H1 (cell line): ENCODE measurements around the gene MRPS27. TPM values are rescaled to one million over a fixed set of nuclear protein-coding genes. Genes with fewer than 3 reads are reported as not detected.

ENCODE experiments used
- CTCF ChIA-PET: fragments of 300-600 bp; sonication (Branson Sonifier 250); formaldehyde crosslinking; loops from one replicate; lab custom pipeline; 2021; ENCODE audit not compliant: partially characterized antibody; lab: Charles Lee
- POLR2A ChIA-PET: fragments of 300-600 bp; sonication (Branson Sonifier 250); formaldehyde crosslinking; loops from one replicate; lab custom pipeline; 2021; ENCODE audit warnings: inconsistent platforms; ENCODE audit not compliant: partially characterized antibody; lab: Charles Lee
- DNase-seq, 2 experiments: peaks; one replicate each; pipeline versions ENCODE4 v3.0.0 to v3.0.0-alpha.2; 2010 to 2022; ENCODE audit warnings: low spot score in 2 of 2, low read depth in 1 of 2, mixed read lengths in 1 of 2
- FAIRE-seq: peaks from 2 replicates; lab custom pipeline; 2011; peaks lifted over from hg19 to GRCh38; lab: Jason Lieb, UNC
- H2AFZ ChIP-seq: 2 replicates; pipeline ENCODE4 v1.8.1; 2012; ENCODE audit warnings: low read length, inconsistent platforms
- H2AK5ac ChIP-seq: 2 replicates; pipeline ENCODE4 v1.6.1; 2013; ENCODE audit warnings: low read depth, low read length
- H2BK120ac ChIP-seq: replicated peaks from 2 replicates; pipeline ENCODE3; 2013; ENCODE audit warnings: low read depth, low read length, inconsistent platforms
- H2BK12ac ChIP-seq: 2 replicates; pipeline ENCODE4 v1.6.1; 2013; ENCODE audit warnings: low read depth, low read length
- H2BK15ac ChIP-seq: 2 replicates; pipeline ENCODE4 v1.6.1; 2013; ENCODE audit warnings: low read length
- H2BK20ac ChIP-seq: 2 replicates; pipeline ENCODE4 v1.6.1; 2013; ENCODE audit warnings: low read length
- H2BK5ac ChIP-seq: 2 replicates; pipeline ENCODE4 v1.6.1; 2013; ENCODE audit warnings: low read depth, low read length
- H3K14ac ChIP-seq: 2 replicates; pipeline ENCODE4 v1.6.1; 2013; ENCODE audit warnings: inconsistent platforms; ENCODE audit not compliant: insufficient read length
- H3K18ac ChIP-seq: 2 replicates; pipeline ENCODE4 v1.6.1; 2013; ENCODE audit warnings: low read length; ENCODE audit errors: extremely low read depth
- H3K23ac ChIP-seq: 2 replicates; pipeline ENCODE4 v1.6.1; 2013; ENCODE audit warnings: inconsistent platforms; ENCODE audit not compliant: insufficient read length
- H3K23me2 ChIP-seq: 2 replicates; pipeline ENCODE4 v1.6.1; 2013; ENCODE audit warnings: low read depth, low read length
- H3K27ac ChIP-seq: 2 replicates; pipeline ENCODE4 v1.6.1; 2011; ENCODE audit warnings: low read depth, low read length, inconsistent platforms
- H3K27me3 ChIP-seq, 4 experiments: replicated peaks in 1 of 4; 1 replicate in 1 of 4; 2 replicates in 3 of 4; pipeline versions ENCODE4 v1.6.1 to v1.8.1; 2011 to 2013; ENCODE audit warnings: low read length in 3 of 4, mild to moderate bottlenecking in 3 of 4, inconsistent platforms in 2 of 4, mixed read lengths in 2 of 4, moderate library complexity in 1 of 4; ENCODE audit not compliant: control insufficient read depth in 3 of 4, insufficient read depth in 3 of 4; ENCODE audit errors: extremely low read depth in 1 of 4
- H3K36me3 ChIP-seq, 4 experiments: 2 replicates each; pipeline versions ENCODE4 v1.6.1 to v1.8.1; 2011 to 2013; ENCODE audit warnings: mild to moderate bottlenecking in 4 of 4, low read length in 3 of 4, moderate library complexity in 2 of 4, control low read depth in 1 of 4, inconsistent platforms in 1 of 4; ENCODE audit not compliant: insufficient read depth in 4 of 4, control insufficient read depth in 2 of 4
- H3K4ac ChIP-seq: replicated peaks from 2 replicates; pipeline ENCODE3; 2013; ENCODE audit warnings: low read length, low read depth, mixed read lengths, inconsistent platforms; ENCODE audit not compliant: insufficient read length
- H3K4me1 ChIP-seq, 4 experiments: replicated peaks in 1 of 4; 1 replicate in 1 of 4; 2 replicates in 3 of 4; pipeline versions ENCODE4 v1.6.1 to v1.8.1; 2011 to 2013; ENCODE audit warnings: low read length in 3 of 4, inconsistent platforms in 2 of 4, mixed read lengths in 1 of 4; ENCODE audit not compliant: insufficient read depth in 4 of 4, control insufficient read depth in 3 of 4
- H3K4me2 ChIP-seq, 2 experiments: 2 replicates each; pipeline versions ENCODE4 v1.6.1 to v1.8.1; 2011 to 2013; ENCODE audit warnings: low read depth in 2 of 2, low read length in 2 of 2, control low read depth in 1 of 2, inconsistent platforms in 1 of 2, mild to moderate bottlenecking in 1 of 2; ENCODE audit not compliant: insufficient read depth in 1 of 2
- H3K4me3 ChIP-seq, 4 experiments: fragments of 200-600, 300-600 bp in 1 of 4; sonication (generic), shearing (Covaris generic), sonication (Bioruptor Twin) in 1 of 4; 2 replicates each; pipeline versions ENCODE4 v1.5.1 to v1.8.1; 2011 to 2016; ENCODE audit warnings: low read length in 4 of 4, low read depth in 3 of 4, control low read depth in 2 of 4, inconsistent platforms in 2 of 4, mild to moderate bottlenecking in 2 of 4, mixed read lengths in 1 of 4, moderate library complexity in 1 of 4; ENCODE audit not compliant: insufficient read depth in 2 of 4; ENCODE audit errors: extremely low read depth in 1 of 4
- H3K56ac ChIP-seq: replicated peaks from 2 replicates; pipeline ENCODE3; 2013; ENCODE audit warnings: low read depth, mild to moderate bottlenecking, mixed read lengths, low read length, inconsistent platforms; ENCODE audit not compliant: insufficient read length
- H3K79me1 ChIP-seq: 2 replicates; pipeline ENCODE4 v1.6.1; 2013; ENCODE audit warnings: low read depth, low read length, control low read depth
- H3K79me2 ChIP-seq, 2 experiments: 2 replicates each; pipeline versions ENCODE4 v1.6.1 to v1.8.1; 2012 to 2013; ENCODE audit warnings: low read length in 2 of 2, mild to moderate bottlenecking in 2 of 2, inconsistent platforms in 1 of 2; ENCODE audit not compliant: insufficient read depth in 2 of 2, control insufficient read depth in 1 of 2
- H3K9ac ChIP-seq, 4 experiments: replicated peaks in 1 of 4; 1 replicate in 1 of 4; 2 replicates in 3 of 4; pipeline versions ENCODE4 v1.6.1 to v1.8.1; 2011 to 2013; ENCODE audit warnings: low read depth in 3 of 4, low read length in 3 of 4, control low read depth in 2 of 4, mild to moderate bottlenecking in 2 of 4, moderate library complexity in 2 of 4, inconsistent platforms in 1 of 4; ENCODE audit errors: extremely low read depth in 1 of 4
- H3K9me3 ChIP-seq, 2 experiments: 2 replicates each; pipeline versions ENCODE4 v1.6.1 to v1.8.1; 2012 to 2013; ENCODE audit warnings: mild to moderate bottlenecking in 2 of 2, moderate library complexity in 2 of 2, control low read depth in 1 of 2, inconsistent platforms in 1 of 2, low read depth in 1 of 2, low read length in 1 of 2, mixed read lengths in 1 of 2; ENCODE audit not compliant: insufficient read depth in 2 of 2
- H4K20me1 ChIP-seq, 2 experiments: replicated peaks in 1 of 2; 2 replicates each; pipeline versions ENCODE3 to v1.8.1; 2011 to 2013; ENCODE audit warnings: inconsistent platforms in 2 of 2, low read length in 2 of 2, mild to moderate bottlenecking in 1 of 2; ENCODE audit not compliant: insufficient read depth in 2 of 2, control insufficient read depth in 1 of 2
- H4K5ac ChIP-seq: 2 replicates; pipeline ENCODE4 v1.6.1; 2013; ENCODE audit warnings: low read length, low read depth, mixed read lengths, inconsistent platforms; ENCODE audit not compliant: insufficient read length
- H4K8ac ChIP-seq: 2 replicates; pipeline ENCODE4 v1.8.0; 2013; ENCODE audit warnings: mild to moderate bottlenecking, moderate library complexity, low read length, inconsistent platforms; ENCODE audit not compliant: insufficient read depth; ENCODE audit errors: extremely low read depth
- H4K91ac ChIP-seq: replicated peaks from 2 replicates; pipeline ENCODE3; 2013; ENCODE audit warnings: low read length, mixed read lengths, inconsistent platforms; ENCODE audit not compliant: insufficient read length
- CBX8 ChIP-seq: fragments of 300-800, 300-1000 bp; sonication (generic); IDR thresholded peaks from 2 replicates; pipeline ENCODE4 v1.7.1; 2016; ENCODE audit warnings: low read depth, low read length, borderline replicate concordance
- CHD1 ChIP-seq: IDR thresholded peaks from 2 replicates; pipeline ENCODE4 v1.6.1; 2012; ENCODE audit warnings: low read depth, low read length, improper control_type of control experiment
- HDAC6 ChIP-seq: IDR thresholded peaks from one replicate; pipeline ENCODE4 v1.7.1; 2012; ENCODE audit warnings: low read depth, mild to moderate bottlenecking, inconsistent platforms, low read length, moderate library complexity
- KDM5A ChIP-seq: fragments of 200-600 bp; IDR thresholded peaks from 2 replicates; pipeline ENCODE4 v1.7.1; 2012; ENCODE audit warnings: mild to moderate bottlenecking, low read length, inconsistent platforms, mixed read lengths
- POLR2A ChIP-seq, 2 experiments: IDR thresholded peaks; 1 replicate in 1 of 2; 2 replicates in 1 of 2; pipeline ENCODE4 v1.6.1; 2011; ENCODE audit warnings: low read depth in 2 of 2, low read length in 2 of 2, mild to moderate bottlenecking in 2 of 2; ENCODE audit errors: control extremely low read depth in 1 of 2
- POLR2AphosphoS5 ChIP-seq: IDR thresholded peaks from 2 replicates; pipeline ENCODE4 v1.6.1; 2011; ENCODE audit warnings: low read depth, low read length
- POU5F1 ChIP-seq: IDR thresholded peaks from 2 replicates; pipeline ENCODE4 v1.6.1; 2011; ENCODE audit warnings: low read depth, mild to moderate bottlenecking, low read length, moderate library complexity
- SIRT6 ChIP-seq: IDR thresholded peaks from one replicate; pipeline ENCODE4 v1.7.1; 2012; ENCODE audit warnings: low read length, inconsistent platforms
- USF2 ChIP-seq: IDR thresholded peaks from 2 replicates; pipeline ENCODE4 v1.6.1; 2011; ENCODE audit warnings: low read length, improper control_type of control experiment
- ZNF274 ChIP-seq: IDR thresholded peaks from 2 replicates; pipeline ENCODE4 v1.7.0; 2012; ENCODE audit warnings: low read length, borderline replicate concordance; ENCODE audit errors: extremely low read depth
- WGBS, 2 experiments: shearing (Covaris generic) in 1 of 2; methylation state at CpG; one replicate each; pipeline versions ENCODE4 v1.1.6 to v1.1.7; 2013 to 2015; ENCODE audit warnings: low lambda C conversion rate in 2 of 2, mixed read lengths in 2 of 2, inconsistent platforms in 1 of 2, low coverage in 1 of 2, missing lambda C conversion rate in 1 of 2; ENCODE audit not compliant: insufficient replicate concordance in 2 of 2, insufficient coverage in 1 of 2, insufficient read length in 1 of 2; ENCODE audit errors: extremely low coverage in 1 of 2, missing lambda C conversion rate in 1 of 2; 5-methylcytosine and 5-hydroxymethylcytosine counted together
- polyA plus RNA-seq, 7 experiments: library from polyadenylated mRNA; depleted of rRNA in 3 of 7; stranded (reverse) in 5 of 7; unstranded in 2 of 7; fragments of >200 nt in 5 of 7; fragments of 200-250 nt in 2 of 7; gene quantifications; 1 replicate in 5 of 7; 2 replicates in 1 of 7; 4 replicates in 1 of 7; pipeline versions ENCODE4 v1.2.1 to v1.2.3, GENCODE V29; 2011 to 2013; ENCODE audit warnings: missing spikeins in 2 of 7, mixed read lengths in 2 of 7
- total RNA-seq: library from RNA; stranded (reverse); fragmentation: NEBNext Ultra II Directional; extraction: Animal tissue kit (Norgen Biotek cat#: 25700); gene quantifications from 2 replicates; pipeline ENCODE4 v1.2.1, GENCODE V29; 2021
- TF ChIP-seq, protein P1 (sequence below): IDR thresholded peaks from 2 replicates; pipeline ENCODE4 v1.6.1; 2012; ENCODE audit warnings: inconsistent platforms

MRPS27 gene
- total and polyA plus RNA-seq, 2 of the 8 experiments (the other 6 are each of a cell fraction or from before 2014, with no cell fraction given): 93.2 to 102 TPM

DNA sequence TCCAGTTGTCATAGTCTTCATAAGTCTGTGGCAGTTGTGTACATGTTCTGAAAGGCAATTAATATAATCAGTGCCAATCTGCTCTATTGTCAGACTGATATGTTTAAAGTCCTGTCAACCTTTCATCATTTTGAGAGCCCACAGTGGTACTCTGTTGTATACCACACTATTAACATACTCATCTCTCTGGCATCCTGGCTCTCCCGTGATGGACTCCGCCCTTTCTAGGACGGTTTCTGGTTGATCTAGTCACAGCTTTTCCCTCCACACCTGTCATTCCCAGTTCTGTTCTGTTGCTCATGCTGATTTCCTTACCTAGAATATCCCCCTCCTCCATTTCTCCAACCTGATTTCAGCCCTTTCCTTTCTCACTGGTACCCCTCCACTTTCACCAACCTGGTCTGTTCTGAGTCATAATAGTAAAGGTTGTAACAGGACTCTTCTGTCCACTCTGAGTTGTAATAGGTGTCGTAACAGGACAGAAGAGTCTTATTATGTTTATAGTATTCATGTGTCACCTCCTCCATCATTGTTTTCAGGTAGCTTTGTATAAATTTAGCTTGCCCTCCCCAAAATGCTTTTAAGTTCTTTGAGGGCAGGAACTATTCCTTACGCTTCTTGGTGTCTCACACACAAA, 4.3 kb upstream of the MRPS27 start:
- no peak for TF ChIP-seq SIRT6
- TF ChIP-seq USF2: no peak
- no peak for TF ChIP-seq POLR2AphosphoS5
- TF ChIP-seq ZNF274: no peak
- TF ChIP-seq KDM5A: no peak
- no peak for TF ChIP-seq POU5F1
- no peak for TF ChIP-seq POLR2A (IDR thresholded peaks at IDR 0.05; ENCODE audit: control extremely low read depth in 1 of 2, low read depth in 2 of 2, low read length in 2 of 2)
- TF ChIP-seq, protein P1, sequence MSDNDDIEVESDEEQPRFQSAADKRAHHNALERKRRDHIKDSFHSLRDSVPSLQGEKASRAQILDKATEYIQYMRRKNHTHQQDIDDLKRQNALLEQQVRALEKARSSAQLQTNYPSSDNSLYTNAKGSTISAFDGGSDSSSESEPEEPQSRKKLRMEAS: no peak
- no peak for TF ChIP-seq CHD1
- no peak for TF ChIP-seq HDAC6
- TF ChIP-seq CBX8: no peak

More for the DNA sequence above, 4.3 kb upstream of the MRPS27 start:
- H3K23ac ChIP-seq: no peak overlapping the region
- H3K36me3 ChIP-seq: peaks cover 2 to 18% (median 14%) of the 10 kb centered on the region in 4 experiments; a peak in 5 of 8 replicates
- no peak for DNase-seq
- no peaks in the 10 kb centered on the region for H3K27me3 ChIP-seq
- 94% methylated on average over 5 of the region's 5 CpGs; no CpG with 5 or more reads in 1 of the 2 experiments for WGBS, 2 experiments
- H4K91ac ChIP-seq: no peak overlapping the region
- H2BK15ac ChIP-seq: no peak overlapping the region
- peaks cover 0 to 5% of the 10 kb centered on the region in 2 experiments; a peak in 2 of 4 replicates for H3K79me2 ChIP-seq
- no peak overlapping the region for H2BK20ac ChIP-seq
- ChIA-PET CTCF (no interaction called here), POLR2A (interaction anchor here (1.4 kb wide), 1 partner anchor 16 kb away, joined by 3 read pairs; no protein-coding TSS in a partner anchor)
- H3K4ac ChIP-seq: no peak overlapping the region
- H2BK120ac ChIP-seq: no peak overlapping the region
- H3K9ac ChIP-seq: no peak overlapping the region
- H3K18ac ChIP-seq: no peak overlapping the region
- H3K4me1 ChIP-seq: no peaks in the 10 kb centered on the region; a peak in 3 of 7 replicates
- H2AFZ ChIP-seq: no peak overlapping the region
- peaks cover 0 to 2% of the 10 kb centered on the region in 2 experiments for H4K20me1 ChIP-seq
- no peak overlapping the region for H4K8ac ChIP-seq
- H3K56ac ChIP-seq: no peak overlapping the region
- H3K27ac ChIP-seq: no peak overlapping the region
- H3K23me2 ChIP-seq: peaks cover 3% of the 10 kb centered on the region; the same call in 1 of the 2 replicates
- no peak overlapping the region for H2BK5ac ChIP-seq
- H3K4me3 ChIP-seq: no peak overlapping the region
- no peaks in the 10 kb centered on the region for H3K9me3 ChIP-seq
- H4K5ac ChIP-seq: no peak overlapping the region
- H3K79me1 ChIP-seq: no peaks in the 10 kb centered on the region
- no peak overlapping the region for H3K4me2 ChIP-seq
- no peak overlapping the region for H2AK5ac ChIP-seq
- FAIRE-seq: no peak
- H3K14ac ChIP-seq: no peak overlapping the region
- no peak overlapping the region for H2BK12ac ChIP-seq
